SK-N-SH treated with all-trans-retinoic acid at 6 μM for 48 hours (cell line): ENCODE results near the gene POU3F2.

ENCODE experiments used
- ATAC-seq: fragments of 200-7000 bp; cut with Tn5 transposase; 3 replicates; pipeline ENCODE4 v1.9.1; 2020; ENCODE audit warnings: mild to moderate bottlenecking, moderate library complexity
- ARNTL ChIP-seq: fragments of 450-650 bp; formaldehyde crosslinking; IDR thresholded peaks from 2 replicates; pipeline ENCODE4 v1.5.0; 2020; ENCODE audit warnings: low read depth, mild to moderate bottlenecking, moderate library complexity, borderline replicate concordance
- BACH2 ChIP-seq: fragments of 250-450 bp; sonication (Bioruptor Pico); IDR thresholded peaks from 2 replicates; pipeline ENCODE4 v1.9.0; 2021; ENCODE audit warnings: mild to moderate bottlenecking, borderline replicate concordance
- CSDC2 ChIP-seq: fragments of 250-450 bp; sonication (Bioruptor Pico); IDR thresholded peaks from 2 replicates; pipeline ENCODE4 v1.5.0; 2020; ENCODE audit warnings: mild to moderate bottlenecking, moderate library complexity
- ESRRG ChIP-seq: fragments of 250-450 bp; sonication (Bioruptor Pico); IDR thresholded peaks from 2 replicates; pipeline ENCODE4 v1.6.1; 2021; ENCODE audit warnings: mild to moderate bottlenecking
- GLIS3 ChIP-seq: fragments of 250-450 bp; sonication (Bioruptor Pico); IDR thresholded peaks from 2 replicates; pipeline ENCODE4 v1.5.0; 2020; ENCODE audit warnings: mild to moderate bottlenecking, moderate library complexity
- ISL1 ChIP-seq: fragments of 250-450 bp; sonication (Bioruptor Pico); IDR thresholded peaks from 2 replicates; pipeline ENCODE4 v2.1.2; 2022; ENCODE audit warnings: mild to moderate bottlenecking, moderate library complexity
- OSR1 ChIP-seq: fragments of 250-450 bp; sonication (Bioruptor Pico); IDR thresholded peaks from 2 replicates; pipeline ENCODE4 v1.8.0; 2022; ENCODE audit warnings: moderate library complexity, mild to moderate bottlenecking, inconsistent platforms
- PPARA ChIP-seq: fragments of 250-450 bp; sonication (Bioruptor Pico); IDR thresholded peaks from 2 replicates; pipeline ENCODE4 v1.5.0; 2020; ENCODE audit warnings: mild to moderate bottlenecking, borderline replicate concordance
- SNAI2 ChIP-seq: fragments of 250-450 bp; sonication (Bioruptor Pico); IDR thresholded peaks from 2 replicates; pipeline ENCODE4 v1.5.0; 2020; ENCODE audit warnings: mild to moderate bottlenecking, moderate library complexity
- TOX ChIP-seq: fragments of 250-450 bp; sonication (Bioruptor Pico); IDR thresholded peaks from 2 replicates; pipeline ENCODE4 v1.8.0; 2021; ENCODE audit warnings: mild to moderate bottlenecking, moderate library complexity, borderline replicate concordance
- ZFP3 ChIP-seq: fragments of 250-450 bp; sonication (Bioruptor Pico); IDR thresholded peaks from 2 replicates; pipeline ENCODE4 v1.5.0; 2020; ENCODE audit warnings: mild to moderate bottlenecking, moderate library complexity
- ZFP30 ChIP-seq: fragments of 450-650 bp; formaldehyde crosslinking; IDR thresholded peaks from 2 replicates; pipeline ENCODE4 v1.5.0; 2022; ENCODE audit warnings: mild to moderate bottlenecking, moderate library complexity
- ZNF565 ChIP-seq: fragments of 450-650 bp; formaldehyde crosslinking; conservative IDR thresholded peaks from 2 replicates; pipeline ENCODE4 v1.5.0; 2020; ENCODE audit warnings: low read depth, mild to moderate bottlenecking, moderate library complexity
- ZNF70 ChIP-seq: fragments of 450-650 bp; formaldehyde crosslinking; IDR thresholded peaks from 2 replicates; pipeline ENCODE4 v1.5.0; 2020; ENCODE audit warnings: mild to moderate bottlenecking, moderate library complexity
- ZNF8 ChIP-seq: fragments of 450-650 bp; formaldehyde crosslinking; IDR thresholded peaks from 2 replicates; pipeline ENCODE4 v1.5.0; 2020; ENCODE audit warnings: mild to moderate bottlenecking, moderate library complexity
- TF ChIP-seq, protein P1 (sequence below): fragments of 250-450 bp; sonication (Bioruptor Pico); IDR thresholded peaks from 2 replicates; pipeline ENCODE4 v1.5.1; 2020; ENCODE audit warnings: low read depth, mild to moderate bottlenecking, moderate library complexity
- TF ChIP-seq, protein P2 (sequence below): fragments of 250-450 bp; sonication (Bioruptor Pico); IDR thresholded peaks from 2 replicates; pipeline ENCODE4 v1.5.0; 2020; ENCODE audit warnings: mild to moderate bottlenecking, moderate library complexity
- TF ChIP-seq, protein P3 (sequence below): fragments of 250-450 bp; sonication (Bioruptor Pico); IDR thresholded peaks from 2 replicates; pipeline ENCODE4 v1.5.1; 2021; ENCODE audit warnings: mild to moderate bottlenecking, moderate library complexity
- TF ChIP-seq, protein P4 (sequence below): fragments of 250-450 bp; sonication (Bioruptor Pico); IDR thresholded peaks from 2 replicates; pipeline ENCODE4 v1.8.0; 2021; ENCODE audit warnings: low read depth, mild to moderate bottlenecking, moderate library complexity, borderline replicate concordance
- TF ChIP-seq, protein P5 (sequence below): fragments of 250-450 bp; sonication (Bioruptor Pico); IDR thresholded peaks from 2 replicates; pipeline ENCODE4 v1.8.0; 2020; ENCODE audit warnings: mild to moderate bottlenecking, moderate library complexity, borderline replicate concordance

POU3F2 gene

DNA sequence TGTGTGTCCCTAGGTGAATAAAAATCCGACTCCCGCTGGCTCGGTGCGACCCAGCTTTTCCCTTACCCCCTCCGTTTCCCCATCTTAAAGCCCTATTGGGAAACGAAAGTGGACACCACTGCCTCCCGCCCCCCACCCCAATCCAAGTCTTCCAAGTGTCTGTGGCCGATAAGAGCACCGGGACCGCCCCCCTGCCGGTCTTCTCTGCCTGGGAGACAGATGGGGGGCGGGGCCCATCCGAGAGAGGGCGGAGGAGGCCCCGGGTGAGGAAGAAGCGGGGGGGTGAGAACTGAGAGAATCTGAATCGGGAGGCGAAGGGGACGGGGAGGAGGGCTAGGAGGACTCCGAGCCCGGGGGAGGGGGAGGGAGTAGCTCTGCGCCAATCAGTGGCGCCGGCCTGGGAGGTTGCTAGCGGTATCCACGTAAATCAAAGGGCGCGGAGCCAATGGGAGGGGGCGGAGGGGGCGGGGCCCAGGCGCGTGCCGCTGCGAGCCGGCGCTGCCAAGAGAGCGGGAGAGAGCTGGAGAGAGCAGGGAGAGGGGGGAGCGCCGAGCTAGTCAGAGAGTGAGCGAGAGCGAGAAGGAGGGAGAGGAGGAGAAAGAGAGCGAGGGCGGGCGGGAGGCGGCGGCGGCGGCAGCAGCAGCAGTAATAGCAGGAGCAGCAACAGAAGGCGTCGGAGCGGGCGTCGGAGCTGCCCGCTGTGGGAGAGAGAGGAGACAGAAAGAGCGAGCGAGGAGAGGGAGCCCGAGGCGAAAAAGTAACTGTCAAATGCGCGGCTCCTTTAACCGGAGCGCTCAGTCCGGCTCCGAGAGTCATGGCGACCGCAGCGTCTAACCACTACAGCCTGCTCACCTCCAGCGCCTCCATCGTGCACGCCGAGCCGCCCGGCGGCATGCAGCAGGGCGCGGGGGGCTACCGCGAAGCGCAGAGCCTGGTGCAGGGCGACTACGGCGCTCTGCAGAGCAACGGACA, at the start of gene POU3F2:
Gene POU3F2, plus strand, starts transcription at position 515 of the 972 bp plus-strand sequence. Its CDS starts 300 bp downstream, at position 815.
- peak; percentile 78 for ATAC-seq
- TF ChIP-seq ISL1 (CRISPR knock-in tag), result no peak
- TF ChIP-seq CSDC2 (CRISPR knock-in tag), result no peak
- TF ChIP-seq SNAI2 (CRISPR knock-in tag), result no peak
- no peak for TF ChIP-seq BACH2 (CRISPR knock-in tag)
- no peak for TF ChIP-seq ZFP30 (CRISPR knock-in tag)
- no peak for TF ChIP-seq ZNF70 (CRISPR knock-in tag)
- no peak for TF ChIP-seq ZFP3 (CRISPR knock-in tag)
- TF ChIP-seq ESRRG (CRISPR knock-in tag), result no peak
- TF ChIP-seq OSR1 (CRISPR knock-in tag), result no peak

DNA sequence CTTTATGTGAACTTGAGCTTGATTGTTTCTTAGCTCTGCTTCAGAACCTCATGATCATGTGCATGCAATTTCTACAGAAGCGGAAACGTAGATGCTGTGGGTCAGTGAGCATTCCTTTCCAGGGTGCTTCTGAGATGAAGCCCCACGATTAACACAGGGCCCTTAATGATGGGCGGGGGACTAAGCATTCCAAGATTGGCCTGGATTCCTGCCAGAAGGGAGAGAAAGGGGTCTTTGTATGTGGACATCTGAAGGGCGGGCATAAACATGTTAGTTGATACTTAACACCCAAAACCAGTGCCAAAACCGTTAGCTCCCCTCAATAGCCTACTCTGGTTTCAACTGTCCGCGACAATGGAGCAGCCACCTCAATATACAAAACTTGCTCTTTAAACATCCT, 46.9 kb upstream of the POU3F2 start:
- TF ChIP-seq ZNF8 (CRISPR knock-in tag), result no peak
- TF ChIP-seq, protein P1, sequence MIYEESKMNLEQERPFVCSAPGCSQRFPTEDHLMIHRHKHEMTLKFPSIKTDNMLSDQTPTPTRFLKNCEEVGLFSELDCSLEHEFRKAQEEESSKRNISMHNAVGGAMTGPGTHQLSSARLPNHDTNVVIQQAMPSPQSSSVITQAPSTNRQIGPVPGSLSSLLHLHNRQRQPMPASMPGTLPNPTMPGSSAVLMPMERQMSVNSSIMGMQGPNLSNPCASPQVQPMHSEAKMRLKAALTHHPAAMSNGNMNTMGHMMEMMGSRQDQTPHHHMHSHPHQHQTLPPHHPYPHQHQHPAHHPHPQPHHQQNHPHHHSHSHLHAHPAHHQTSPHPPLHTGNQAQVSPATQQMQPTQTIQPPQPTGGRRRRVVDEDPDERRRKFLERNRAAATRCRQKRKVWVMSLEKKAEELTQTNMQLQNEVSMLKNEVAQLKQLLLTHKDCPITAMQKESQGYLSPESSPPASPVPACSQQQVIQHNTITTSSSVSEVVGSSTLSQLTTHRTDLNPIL (CRISPR knock-in tag), result no peak
- no peak for TF ChIP-seq ISL1 (CRISPR knock-in tag)
- TF ChIP-seq, protein P2, sequence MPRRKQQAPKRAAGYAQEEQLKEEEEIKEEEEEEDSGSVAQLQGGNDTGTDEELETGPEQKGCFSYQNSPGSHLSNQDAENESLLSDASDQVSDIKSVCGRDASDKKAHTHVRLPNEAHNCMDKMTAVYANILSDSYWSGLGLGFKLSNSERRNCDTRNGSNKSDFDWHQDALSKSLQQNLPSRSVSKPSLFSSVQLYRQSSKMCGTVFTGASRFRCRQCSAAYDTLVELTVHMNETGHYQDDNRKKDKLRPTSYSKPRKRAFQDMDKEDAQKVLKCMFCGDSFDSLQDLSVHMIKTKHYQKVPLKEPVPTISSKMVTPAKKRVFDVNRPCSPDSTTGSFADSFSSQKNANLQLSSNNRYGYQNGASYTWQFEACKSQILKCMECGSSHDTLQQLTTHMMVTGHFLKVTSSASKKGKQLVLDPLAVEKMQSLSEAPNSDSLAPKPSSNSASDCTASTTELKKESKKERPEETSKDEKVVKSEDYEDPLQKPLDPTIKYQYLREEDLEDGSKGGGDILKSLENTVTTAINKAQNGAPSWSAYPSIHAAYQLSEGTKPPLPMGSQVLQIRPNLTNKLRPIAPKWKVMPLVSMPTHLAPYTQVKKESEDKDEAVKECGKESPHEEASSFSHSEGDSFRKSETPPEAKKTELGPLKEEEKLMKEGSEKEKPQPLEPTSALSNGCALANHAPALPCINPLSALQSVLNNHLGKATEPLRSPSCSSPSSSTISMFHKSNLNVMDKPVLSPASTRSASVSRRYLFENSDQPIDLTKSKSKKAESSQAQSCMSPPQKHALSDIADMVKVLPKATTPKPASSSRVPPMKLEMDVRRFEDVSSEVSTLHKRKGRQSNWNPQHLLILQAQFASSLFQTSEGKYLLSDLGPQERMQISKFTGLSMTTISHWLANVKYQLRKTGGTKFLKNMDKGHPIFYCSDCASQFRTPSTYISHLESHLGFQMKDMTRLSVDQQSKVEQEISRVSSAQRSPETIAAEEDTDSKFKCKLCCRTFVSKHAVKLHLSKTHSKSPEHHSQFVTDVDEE (CRISPR knock-in tag), result no peak
- TF ChIP-seq, protein P3, sequence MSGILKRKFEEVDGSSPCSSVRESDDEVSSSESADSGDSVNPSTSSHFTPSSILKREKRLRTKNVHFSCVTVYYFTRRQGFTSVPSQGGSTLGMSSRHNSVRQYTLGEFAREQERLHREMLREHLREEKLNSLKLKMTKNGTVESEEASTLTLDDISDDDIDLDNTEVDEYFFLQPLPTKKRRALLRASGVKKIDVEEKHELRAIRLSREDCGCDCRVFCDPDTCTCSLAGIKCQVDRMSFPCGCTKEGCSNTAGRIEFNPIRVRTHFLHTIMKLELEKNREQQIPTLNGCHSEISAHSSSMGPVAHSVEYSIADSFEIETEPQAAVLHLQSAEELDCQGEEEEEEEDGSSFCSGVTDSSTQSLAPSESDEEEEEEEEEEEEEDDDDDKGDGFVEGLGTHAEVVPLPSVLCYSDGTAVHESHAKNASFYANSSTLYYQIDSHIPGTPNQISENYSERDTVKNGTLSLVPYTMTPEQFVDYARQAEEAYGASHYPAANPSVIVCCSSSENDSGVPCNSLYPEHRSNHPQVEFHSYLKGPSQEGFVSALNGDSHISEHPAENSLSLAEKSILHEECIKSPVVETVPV (CRISPR knock-in tag), result no peak
- TF ChIP-seq ZNF70 (CRISPR knock-in tag), result no peak
- TF ChIP-seq TOX (CRISPR knock-in tag), result no peak
- TF ChIP-seq GLIS3, result no peak
- TF ChIP-seq CSDC2 (CRISPR knock-in tag), result no peak
- no peak for TF ChIP-seq ZNF565 (CRISPR knock-in tag)
- TF ChIP-seq PPARA (CRISPR knock-in tag), result no peak
- no peak for TF ChIP-seq SNAI2 (CRISPR knock-in tag)
- TF ChIP-seq ARNTL, result no peak
- TF ChIP-seq ZFP30 (CRISPR knock-in tag), result no peak
- TF ChIP-seq ZFP3 (CRISPR knock-in tag), result no peak
- TF ChIP-seq, protein P4, sequence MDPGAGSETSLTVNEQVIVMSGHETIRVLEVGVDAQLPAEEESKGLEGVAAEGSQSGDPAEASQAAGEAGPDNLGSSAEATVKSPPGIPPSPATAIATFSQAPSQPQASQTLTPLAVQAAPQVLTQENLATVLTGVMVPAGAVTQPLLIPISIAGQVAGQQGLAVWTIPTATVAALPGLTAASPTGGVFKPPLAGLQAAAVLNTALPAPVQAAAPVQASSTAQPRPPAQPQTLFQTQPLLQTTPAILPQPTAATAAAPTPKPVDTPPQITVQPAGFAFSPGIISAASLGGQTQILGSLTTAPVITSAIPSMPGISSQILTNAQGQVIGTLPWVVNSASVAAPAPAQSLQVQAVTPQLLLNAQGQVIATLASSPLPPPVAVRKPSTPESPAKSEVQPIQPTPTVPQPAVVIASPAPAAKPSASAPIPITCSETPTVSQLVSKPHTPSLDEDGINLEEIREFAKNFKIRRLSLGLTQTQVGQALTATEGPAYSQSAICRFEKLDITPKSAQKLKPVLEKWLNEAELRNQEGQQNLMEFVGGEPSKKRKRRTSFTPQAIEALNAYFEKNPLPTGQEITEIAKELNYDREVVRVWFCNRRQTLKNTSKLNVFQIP, result no peak
- TF ChIP-seq, all 23 proteins: peak for 0
- ATAC-seq, result no peak

DNA sequence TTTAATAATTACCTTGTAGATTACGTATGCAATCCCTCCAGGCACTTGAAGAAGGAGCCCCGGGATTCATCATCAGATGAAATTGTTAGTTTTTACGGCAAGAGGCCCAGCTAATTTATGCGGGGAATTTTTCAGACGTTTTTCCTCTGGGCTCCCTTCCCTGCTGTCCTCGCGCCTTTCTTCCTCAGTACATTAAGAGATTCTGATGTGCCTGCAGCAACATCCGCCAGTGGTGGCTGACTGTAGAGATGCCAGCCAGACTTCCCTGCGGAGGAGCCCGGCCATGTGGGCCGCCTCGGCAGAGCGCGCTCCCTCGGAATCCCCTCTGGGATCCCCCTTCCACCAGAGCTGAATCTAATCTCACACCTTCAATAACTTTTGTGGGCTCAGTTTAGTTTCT, 46.4 kb upstream of the POU3F2 start:
- ATAC-seq, result no peak

More for the DNA sequence above, 46.4 kb upstream of the POU3F2 start:
- TF ChIP-seq, protein P5, sequence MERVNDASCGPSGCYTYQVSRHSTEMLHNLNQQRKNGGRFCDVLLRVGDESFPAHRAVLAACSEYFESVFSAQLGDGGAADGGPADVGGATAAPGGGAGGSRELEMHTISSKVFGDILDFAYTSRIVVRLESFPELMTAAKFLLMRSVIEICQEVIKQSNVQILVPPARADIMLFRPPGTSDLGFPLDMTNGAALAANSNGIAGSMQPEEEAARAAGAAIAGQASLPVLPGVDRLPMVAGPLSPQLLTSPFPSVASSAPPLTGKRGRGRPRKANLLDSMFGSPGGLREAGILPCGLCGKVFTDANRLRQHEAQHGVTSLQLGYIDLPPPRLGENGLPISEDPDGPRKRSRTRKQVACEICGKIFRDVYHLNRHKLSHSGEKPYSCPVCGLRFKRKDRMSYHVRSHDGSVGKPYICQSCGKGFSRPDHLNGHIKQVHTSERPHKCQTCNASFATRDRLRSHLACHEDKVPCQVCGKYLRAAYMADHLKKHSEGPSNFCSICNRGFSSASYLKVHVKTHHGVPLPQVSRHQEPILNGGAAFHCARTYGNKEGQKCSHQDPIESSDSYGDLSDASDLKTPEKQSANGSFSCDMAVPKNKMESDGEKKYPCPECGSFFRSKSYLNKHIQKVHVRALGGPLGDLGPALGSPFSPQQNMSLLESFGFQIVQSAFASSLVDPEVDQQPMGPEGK (CRISPR knock-in tag), result no peak
- TF ChIP-seq, protein P1 (CRISPR knock-in tag), result no peak
- no peak for TF ChIP-seq ZNF8 (CRISPR knock-in tag)
- TF ChIP-seq, all 23 proteins: peak for 0
